Smooth muscle cell (in vitro differentiated cells): ENCODE measurements around the gene GRIA4. TPM values are rescaled to one million over a fixed set of nuclear protein-coding genes. Genes with fewer than 3 reads are reported as not detected.
A peak's percentile ranks its signal among the peaks of the same experiment; 100 is the strongest.

Source experiments
- DNase-seq: peaks from one replicate; lab custom pipeline; 2025; ENCODE audit not compliant: unreplicated experiment; lab: John Stamatoyannopoulos, UW
- H2AFZ ChIP-seq: fragments of 200-600 bp; sonication (generic); 2 replicates; pipeline ENCODE4 v1.6.0; 2016; ENCODE audit warnings: antibody characterized with exemption, low read depth, mild to moderate bottlenecking
- H3F3A ChIP-seq: fragments of 200-600 bp; sonication (generic); 2 replicates; pipeline ENCODE4 v1.6.0; 2017; ENCODE audit warnings: antibody characterized with exemption, low read depth
- H3K27ac ChIP-seq: fragments of 200-600 bp; sonication (generic); 2 replicates; pipeline ENCODE4 v1.5.1; 2016; ENCODE audit warnings: low read depth, mild to moderate bottlenecking
- H3K27me3 ChIP-seq: fragments of 200-600 bp; sonication (generic); 2 replicates; pipeline ENCODE4 v1.6.1; 2016; ENCODE audit warnings: low read depth, mild to moderate bottlenecking
- H3K36me3 ChIP-seq: fragments of 200-600 bp; sonication (generic); 2 replicates; pipeline ENCODE4 v1.5.1; 2016; ENCODE audit warnings: low read depth
- H3K4me1 ChIP-seq: fragments of 200-600 bp; sonication (generic); 2 replicates; pipeline ENCODE4 v1.5.1; 2016; ENCODE audit warnings: low read depth
- H3K4me2 ChIP-seq: fragments of 200-600 bp; sonication (generic); 2 replicates; pipeline ENCODE4 v1.6.0; 2016; ENCODE audit warnings: mild to moderate bottlenecking
- H3K4me3 ChIP-seq: fragments of 200-600 bp; sonication (generic); 2 replicates; pipeline ENCODE4 v1.5.1; 2016; ENCODE audit warnings: mild to moderate bottlenecking
- H3K79me2 ChIP-seq: fragments of 200-600 bp; sonication (generic); 2 replicates; pipeline ENCODE4 v1.6.0; 2016; ENCODE audit warnings: low read depth, mild to moderate bottlenecking
- H3K9ac ChIP-seq: fragments of 200-600 bp; sonication (generic); 2 replicates; pipeline ENCODE4 v1.6.0; 2016; ENCODE audit warnings: low read depth
- H3K9me3 ChIP-seq: fragments of 200-600 bp; sonication (generic); replicated peaks from 2 replicates; pipeline ENCODE4 v1.5.1; 2016; ENCODE audit warnings: low read depth
- H4K20me1 ChIP-seq: fragments of 200-600 bp; sonication (generic); 2 replicates; pipeline ENCODE4 v1.6.0; 2016; ENCODE audit warnings: low read depth
- WGBS: methylation state at CpG from one replicate; pipeline ENCODE4 v1.1.7; 2016; ENCODE audit warnings: low lambda C conversion rate; 5-methylcytosine and 5-hydroxymethylcytosine counted together
- polyA plus RNA-seq: library from polyadenylated mRNA; unstranded; fragments of >200 nt; fragmentation: Nextera tagmentation; extraction: Ambion mirVana; gene quantifications from 2 replicates; pipeline ENCODE4 v1.2.1, GENCODE V29; 2016
- small RNA-seq: library from RNA; depleted of rRNA; stranded (forward); fragments of <200 nt; gene quantifications from one replicate; pipeline ENCODE3, GENCODE V24; 2014
- total RNA-seq: library from RNA; depleted of rRNA; stranded (reverse); fragments of >200 nt; gene quantifications from 2 replicates; pipeline ENCODE4 v1.2.3, GENCODE V29; 2014
- TF ChIP-seq, protein P1 (sequence below): fragments of 200-600 bp; sonication (generic); IDR thresholded peaks from 2 replicates; pipeline ENCODE4 v1.5.1; 2017; ENCODE audit warnings: borderline replicate concordance, mild to moderate bottlenecking, antibody characterized with exemption; ENCODE audit not compliant: insufficient read depth, poor library complexity, severe bottlenecking

The GRIA4 gene
- total and polyA plus RNA-seq, 2 experiments from 2014 or later = 3.1 TPM; not detected in 1

- Histone ChIP-seq H3K9me3 (no peaks in the 10 kb centered on the region), H3K27me3 (no peaks in the 10 kb centered on the region), H3F3A (no peaks in the 10 kb centered on the region), H3K36me3 (no peaks in the 10 kb centered on the region), H4K20me1 (no peaks in the 10 kb centered on the region), H3K79me2 (no peaks in the 10 kb centered on the region), H3K4me2 (no peak overlapping the region), H2AFZ (no peak overlapping the region), H3K4me1 (no peaks in the 10 kb centered on the region), H3K9ac (no peak overlapping the region), H3K27ac (peak overlapping the region; percentile 74), H3K4me3 (no peak overlapping the region)
- 75% methylated on average over 2 of the region's 2 CpGs for WGBS
- no peak for DNase-seq
- TF ChIP-seq, protein P1, sequence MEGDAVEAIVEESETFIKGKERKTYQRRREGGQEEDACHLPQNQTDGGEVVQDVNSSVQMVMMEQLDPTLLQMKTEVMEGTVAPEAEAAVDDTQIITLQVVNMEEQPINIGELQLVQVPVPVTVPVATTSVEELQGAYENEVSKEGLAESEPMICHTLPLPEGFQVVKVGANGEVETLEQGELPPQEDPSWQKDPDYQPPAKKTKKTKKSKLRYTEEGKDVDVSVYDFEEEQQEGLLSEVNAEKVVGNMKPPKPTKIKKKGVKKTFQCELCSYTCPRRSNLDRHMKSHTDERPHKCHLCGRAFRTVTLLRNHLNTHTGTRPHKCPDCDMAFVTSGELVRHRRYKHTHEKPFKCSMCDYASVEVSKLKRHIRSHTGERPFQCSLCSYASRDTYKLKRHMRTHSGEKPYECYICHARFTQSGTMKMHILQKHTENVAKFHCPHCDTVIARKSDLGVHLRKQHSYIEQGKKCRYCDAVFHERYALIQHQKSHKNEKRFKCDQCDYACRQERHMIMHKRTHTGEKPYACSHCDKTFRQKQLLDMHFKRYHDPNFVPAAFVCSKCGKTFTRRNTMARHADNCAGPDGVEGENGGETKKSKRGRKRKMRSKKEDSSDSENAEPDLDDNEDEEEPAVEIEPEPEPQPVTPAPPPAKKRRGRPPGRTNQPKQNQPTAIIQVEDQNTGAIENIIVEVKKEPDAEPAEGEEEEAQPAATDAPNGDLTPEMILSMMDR = no peak
Measured at GRCh38 chr11:106031202-106031810, 421.4 kb downstream of the GRIA4 start.

Small RNAs within 50 kb of the gene (small RNA-seq; reads per million reads assigned to genes)
- gene RNU4-55P = not detected
- 0.13 reads per million for gene RNU6-277P
